GM12892 (cell line): ENCODE data around the gene ELOVL6.

Experiments
- POLR2A ChIP-seq: IDR thresholded peaks from 2 replicates; pipeline ENCODE4 v1.6.1; 2011; ENCODE audit warnings: low read depth, low read length, control low read depth
- POLR2AphosphoS5 ChIP-seq: IDR thresholded peaks from 2 replicates; pipeline ENCODE4 v1.6.1; 2011; ENCODE audit warnings: low read depth, low read length, control low read depth
- TAF1 ChIP-seq: IDR thresholded peaks from 2 replicates; pipeline ENCODE4 v1.6.1; 2011; ENCODE audit warnings: low read depth, mild to moderate bottlenecking, control low read depth, low read length, borderline replicate concordance

DNA sequence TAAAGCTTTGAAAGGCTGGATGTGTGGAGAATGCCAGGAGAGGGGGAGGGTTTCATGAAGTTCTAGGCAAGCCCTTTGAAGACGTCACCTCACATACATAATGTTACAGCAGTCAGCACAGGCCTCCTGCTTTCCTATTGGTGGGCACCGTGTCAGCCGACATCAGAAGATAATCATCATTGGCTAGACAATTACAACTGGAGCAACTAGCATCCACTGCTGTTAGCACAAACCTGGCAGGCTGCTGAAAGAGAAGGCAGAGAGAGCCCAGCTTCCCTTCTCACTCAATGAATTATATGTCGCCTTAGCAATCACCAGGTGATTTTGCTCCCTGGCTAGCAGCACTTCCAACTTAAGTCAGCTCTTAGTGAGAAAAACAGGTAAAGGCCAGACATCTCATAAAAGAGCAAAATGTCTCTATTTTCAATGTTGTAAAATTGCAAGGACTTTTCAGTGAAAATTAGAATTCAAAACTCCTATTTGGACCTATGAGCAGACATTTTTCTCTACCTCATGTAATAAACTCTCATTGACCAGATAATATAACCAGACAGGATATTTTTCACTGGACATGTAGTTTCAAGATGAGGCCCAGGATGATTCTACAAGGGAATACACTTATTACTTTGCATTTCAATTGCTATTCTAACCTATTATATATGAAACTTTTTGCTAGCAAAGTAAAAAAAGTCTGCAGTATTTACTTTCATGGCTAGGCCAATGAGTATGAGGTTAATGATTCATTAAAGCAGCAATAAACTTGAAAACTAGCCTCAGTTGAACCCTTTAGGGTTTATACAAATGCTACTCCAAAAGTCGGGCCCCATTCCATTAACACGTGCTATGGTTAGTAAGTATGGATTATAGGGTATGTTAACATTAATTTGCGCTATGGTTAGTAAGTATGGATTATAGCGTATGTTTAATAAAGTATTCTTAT is 4.3 kb downstream of the ELOVL6 start:
- TF ChIP-seq POLR2AphosphoS5 = peak; percentile 83
- peak; percentile 83 for TF ChIP-seq POLR2A
- TF ChIP-seq TAF1 = 0 out of 2 replicates have a peak, but pooled peaks have one; percentile 38
